Neural progenitor cell (in vitro differentiated cells): ENCODE data around the gene PRG3. TPM values are rescaled to one million over a fixed set of nuclear protein-coding genes. Genes with fewer than 3 reads are reported as not detected.

Experiments used
- DNase-seq: peaks from one replicate; pipeline ENCODE4 v3.0.0-alpha.2; 2016; ENCODE audit warnings: low spot score
- H2AFZ ChIP-seq: fragments of 200-600 bp; sonication (generic); replicated peaks from 2 replicates; pipeline ENCODE4 v1.6.1; 2016; ENCODE audit warnings: antibody characterized with exemption
- H3F3A ChIP-seq: fragments of 200-600 bp; sonication (generic); 2 replicates; pipeline ENCODE4 v1.6.1; 2016; ENCODE audit warnings: antibody characterized with exemption, low read depth
- H3K27ac ChIP-seq: fragments of 200-600 bp; sonication (generic); 2 replicates; pipeline ENCODE4 v1.5.1; 2016; ENCODE audit warnings: mild to moderate bottlenecking
- H3K27me3 ChIP-seq: fragments of 200-600 bp; sonication (generic); 2 replicates; pipeline ENCODE4 v1.6.1; 2016; ENCODE audit warnings: mild to moderate bottlenecking, moderate library complexity
- H3K36me3 ChIP-seq: fragments of 200-600 bp; sonication (generic); 2 replicates; pipeline ENCODE4 v1.5.1; 2016
- H3K4me1 ChIP-seq: fragments of 200-600 bp; sonication (generic); 2 replicates; pipeline ENCODE4 v1.6.1; 2016; ENCODE audit warnings: mixed run types
- H3K4me2 ChIP-seq: fragments of 200-600 bp; sonication (generic); 2 replicates; pipeline ENCODE4 v1.6.1; 2016
- H3K4me3 ChIP-seq: fragments of 200-600 bp; sonication (generic); 2 replicates; pipeline ENCODE4 v1.5.1; 2016
- H3K79me2 ChIP-seq: fragments of 200-600 bp; sonication (generic); 2 replicates; pipeline ENCODE4 v1.6.1; 2016; ENCODE audit warnings: low read depth
- H3K9ac ChIP-seq: fragments of 200-600 bp; sonication (generic); 2 replicates; pipeline ENCODE4 v1.6.1; 2016
- H3K9me3 ChIP-seq: fragments of 200-600 bp; sonication (generic); 2 replicates; pipeline ENCODE4 v1.5.1; 2016; ENCODE audit warnings: low read depth
- H4K20me1 ChIP-seq: fragments of 200-600 bp; sonication (generic); 2 replicates; pipeline ENCODE4 v1.6.1; 2016; ENCODE audit warnings: low read depth
- H3K27ac Mint-ChIP-seq: 3 replicates; pipeline ENCODE4 v1.8.0; 2021; ENCODE audit warnings: mixed read lengths
- H3K27me3 Mint-ChIP-seq: 2 replicates; pipeline ENCODE4 v1.8.0; 2022; ENCODE audit warnings: low read depth, mild to moderate bottlenecking, inconsistent platforms, moderate library complexity, mixed read lengths; ENCODE audit not compliant: insufficient read depth
- H3K36me3 Mint-ChIP-seq: 3 replicates; pipeline ENCODE4 v1.8.0; 2021; ENCODE audit warnings: mixed read lengths
- H3K4me1 Mint-ChIP-seq: 3 replicates; pipeline ENCODE4 v1.8.0; 2021; ENCODE audit warnings: mixed read lengths
- H3K4me3 Mint-ChIP-seq: 3 replicates; pipeline ENCODE4 v1.8.0; 2021; ENCODE audit warnings: mild to moderate bottlenecking, moderate library complexity, mixed read lengths
- H3K9me3 Mint-ChIP-seq: 3 replicates; pipeline ENCODE4 v1.8.0; 2020; ENCODE audit warnings: mixed read lengths
- CTCF ChIP-seq: fragments of 200-600 bp; sonication (generic); IDR thresholded peaks from 2 replicates; pipeline ENCODE4 v1.5.1; 2017; ENCODE audit warnings: antibody characterized with exemption, mild to moderate bottlenecking
- EZH2 ChIP-seq: fragments of 200-600 bp; sonication (generic); IDR thresholded peaks from 2 replicates; pipeline ENCODE4 v1.6.1; 2017; ENCODE audit warnings: antibody characterized with exemption, mild to moderate bottlenecking, moderate library complexity
- EZH2phosphoT487 ChIP-seq: fragments of 200-600 bp; sonication (generic); IDR thresholded peaks from 2 replicates; pipeline ENCODE4 v1.6.1; 2017; ENCODE audit warnings: antibody characterized with exemption
- total RNA-seq: library from RNA; depleted of rRNA; stranded (reverse); fragments of >200 nt; gene quantifications from 2 replicates; pipeline ENCODE4 v1.2.3, GENCODE V29; 2015; ENCODE audit warnings: low replicate concordance

The PRG3 gene
- total RNA-seq, 1 donor from 2014 or later, result not detected

DNA sequence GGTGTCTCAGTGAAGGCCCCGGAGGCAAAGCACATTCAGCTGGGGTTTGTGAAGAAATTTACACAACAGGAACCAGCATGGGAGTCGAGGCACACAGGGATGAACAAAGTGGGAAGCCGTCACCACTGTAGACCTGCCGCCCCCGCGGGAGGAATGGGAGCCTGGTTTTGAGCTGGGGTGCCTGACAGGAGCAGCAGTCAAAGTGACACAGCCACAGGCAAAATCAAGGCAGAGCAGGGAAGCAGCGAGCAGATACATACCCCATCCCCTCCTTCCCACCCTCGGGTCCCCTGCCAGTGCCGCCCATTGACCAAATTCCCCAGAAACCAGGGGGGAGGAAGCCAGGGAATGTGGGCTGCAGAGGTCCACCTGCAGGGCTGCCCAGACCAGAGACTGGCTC, 22.0 kb downstream of the PRG3 start:
- H3K9ac ChIP-seq, result no peak overlapping the region
- peaks cover 10% of the 10 kb centered on the region for H3F3A ChIP-seq
- peaks cover 24% of the 10 kb centered on the region for H3K4me1 ChIP-seq
- no peak for DNase-seq
- Mint-ChIP-seq H3K4me3 (no peak overlapping the region), H3K27ac (peak overlapping the region; percentile 36), H3K4me1 (peaks cover 23% of the 10 kb centered on the region), H3K27me3 (peaks cover 15% of the 10 kb centered on the region), H3K36me3 (no peaks in the 10 kb centered on the region), H3K9me3 (peaks cover 7% of the 10 kb centered on the region)
- no peaks in the 10 kb centered on the region for H3K9me3 ChIP-seq
- TF ChIP-seq EZH2phosphoT487, result no peak
- TF ChIP-seq CTCF, result no peak
- TF ChIP-seq EZH2, result no peak
- no peak overlapping the region for H3K4me2 ChIP-seq
- no peaks in the 10 kb centered on the region for H3K36me3 ChIP-seq
- no peak overlapping the region for H3K4me3 ChIP-seq
- no peaks in the 10 kb centered on the region for H3K79me2 ChIP-seq
- H4K20me1 ChIP-seq, result no peaks in the 10 kb centered on the region
- no peaks in the 10 kb centered on the region for H3K27me3 ChIP-seq
- H3K27ac ChIP-seq, result no peak overlapping the region
- H2AFZ ChIP-seq, result peak overlapping the region; percentile 42

- DNase-seq, result no peak
- no peak overlapping the region for H3K4me2 ChIP-seq
- no peaks in the 10 kb centered on the region for H3K79me2 ChIP-seq
- TF ChIP-seq CTCF (no peak), EZH2 (no peak), EZH2phosphoT487 (no peak)
- H3K4me3 Mint-ChIP-seq, result no peak overlapping the region
- peaks cover 27% of the 10 kb centered on the region for H3K4me1 Mint-ChIP-seq
- peaks cover 15% of the 10 kb centered on the region for H3K27me3 Mint-ChIP-seq
- H3K27ac ChIP-seq, result no peak overlapping the region
- H3K36me3 Mint-ChIP-seq, result no peaks in the 10 kb centered on the region
- H3F3A ChIP-seq, result peaks cover 14% of the 10 kb centered on the region
- peak overlapping the region; percentile 36 for H3K27ac Mint-ChIP-seq
- H3K4me1 ChIP-seq, result peaks cover 28% of the 10 kb centered on the region
- H2AFZ ChIP-seq, result peak overlapping the region; percentile 42
- H3K4me3 ChIP-seq, result no peak overlapping the region
- H3K27me3 ChIP-seq, result no peaks in the 10 kb centered on the region
- peaks cover 7% of the 10 kb centered on the region for H3K9me3 Mint-ChIP-seq
- no peaks in the 10 kb centered on the region for H4K20me1 ChIP-seq
- H3K9ac ChIP-seq, result no peak overlapping the region
- H3K9me3 ChIP-seq, result no peaks in the 10 kb centered on the region
- no peaks in the 10 kb centered on the region for H3K36me3 ChIP-seq
Measured at GRCh38 chr11:57358543-57358961, 22.4 kb downstream of the PRG3 start.

DNA sequence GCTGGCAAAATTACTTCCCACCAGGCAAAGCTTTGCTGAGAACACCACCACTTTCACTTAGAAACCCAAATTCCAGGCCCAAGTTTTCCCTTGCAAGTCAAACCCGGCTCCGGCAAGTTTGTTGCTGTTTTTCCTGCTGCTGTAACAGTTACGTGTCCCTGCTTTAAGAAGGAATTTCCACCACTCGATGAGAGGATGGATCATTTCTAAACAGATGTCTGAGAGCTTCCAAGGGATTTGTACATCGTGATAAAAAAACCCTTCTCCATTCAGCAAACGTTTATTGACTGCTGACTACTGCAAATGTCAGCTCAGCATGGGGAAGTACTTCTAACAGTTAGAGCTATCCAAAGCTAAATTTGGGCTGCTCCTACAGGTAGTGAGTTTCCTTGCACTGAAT, 23.1 kb downstream of the PRG3 start:
- Histone ChIP-seq H3K9ac (no peak overlapping the region), H3K4me3 (no peak overlapping the region), H2AFZ (no peak overlapping the region), H3K79me2 (no peaks in the 10 kb centered on the region), H4K20me1 (no peaks in the 10 kb centered on the region), H3K9me3 (no peaks in the 10 kb centered on the region), H3K27ac (no peak overlapping the region), H3F3A (peaks cover 21% of the 10 kb centered on the region), H3K27me3 (no peaks in the 10 kb centered on the region), H3K36me3 (no peaks in the 10 kb centered on the region), H3K4me2 (no peak overlapping the region), H3K4me1 (peaks cover 35% of the 10 kb centered on the region)
- DNase-seq, result no peak
- Mint-ChIP-seq H3K4me1 (peaks cover 34% of the 10 kb centered on the region), H3K9me3 (peaks cover 4% of the 10 kb centered on the region), H3K27me3 (peaks cover 15% of the 10 kb centered on the region), H3K36me3 (no peaks in the 10 kb centered on the region), H3K4me3 (no peak overlapping the region), H3K27ac (no peak overlapping the region)
- TF ChIP-seq EZH2, result no peak
- TF ChIP-seq CTCF, result no peak
